ENCODE results near the gene SRA1. TPM values are rescaled to one million over a fixed set of nuclear protein-coding genes. Genes with fewer than 3 reads are reported as not detected.
A peak's percentile ranks its signal among the peaks of the same experiment; 100 is the strongest.

Gene SRA1
- total RNA-seq, 6 experiments from 2014 or later = 14.4 to 35.4 (median 18.6) TPM

- H3K4me1 ChIP-seq = peaks cover 0 to 33% (median 17%) of the 10 kb centered on the region in 4 donors
- H3K9me3 ChIP-seq = no peaks in the 10 kb centered on the region
- ATAC-seq = peak; percentile 87 to 94 (median 90)
- no peaks in the 10 kb centered on the region for H3K27me3 ChIP-seq
- H3K27ac ChIP-seq = peak within 1 kb of the TSS; percentile 91 to 99 (median 94)
- H3K36me3 ChIP-seq = peaks cover 0 to 35% (median 10%) of the 10 kb centered on the region in 4 donors
- intact Hi-C loops (cut with DNase I) = no loop called here
- TF ChIP-seq CTCF (IDR thresholded peaks at IDR 0.05) (peak; percentile 37 to 76 (median 45)), POLR2A (IDR thresholded peaks at IDR 0.05) (peak; percentile 87)
- WGBS (ENCODE audit: insufficient coverage, low coverage, low lambda C conversion rate, missing lambda C conversion rate) = 0% methylated on average over 16 of the region's 52 CpGs
- DNase-seq = peak; percentile 98 to 99 (median 98)
- peak within 1 kb of the TSS; percentile 39 to 60 (median 50) for H3K4me3 ChIP-seq
Observed at GRCh38 chr5:140547508-140548299, 9.6 kb downstream of the SRA1 start, which contains the start of gene EIF4EBP3. EIF4EBP3 (plus strand) TSS chr5:140547662; CDS start chr5:140547738, 76 bp downstream.

GRCh38 chr5:140546851-140547507 is 10.3 kb downstream of the SRA1 start:
- Histone ChIP-seq H3K4me3 (peak overlapping the region in 1 of 3 donors; percentile 60), H3K27me3 (no peaks in the 10 kb centered on the region), H3K4me1 (peaks cover 0 to 33% (median 17%) of the 10 kb centered on the region in 4 donors), H3K36me3 (peaks cover 0 to 41% (median 13%) of the 10 kb centered on the region in 4 donors), H3K27ac (peak overlapping the region; percentile 91 to 99 (median 94)), H3K9me3 (no peaks in the 10 kb centered on the region)
- DNase-seq (peak in 2 of 3 donors; percentile 51 to 76), ATAC-seq (peak; percentile 10 to 47 (median 35))
- intact Hi-C loops (cut with DNase I) = no loop called here
- WGBS (ENCODE audit: insufficient coverage, low coverage, low lambda C conversion rate, missing lambda C conversion rate) = 23% methylated on average over 9 of the region's 13 CpGs
- no peak for TF ChIP-seq POLR2A (IDR thresholded peaks at IDR 0.05)
- no peak for TF ChIP-seq CTCF (IDR thresholded peaks at IDR 0.05)

- ATAC-seq = no peak
- Histone ChIP-seq H3K36me3 (peaks cover 0 to 42% (median 12%) of the 10 kb centered on the region in 4 donors), H3K27ac (no peak overlapping the region)
Observed at GRCh38 chr5:140545606-140546005, 11.7 kb downstream of the SRA1 start.

GRCh38 chr5:140544986-140545385 is 12.3 kb downstream of the SRA1 start:
- Histone ChIP-seq H3K4me1 (peaks cover 0 to 33% (median 17%) of the 10 kb centered on the region in 4 donors), H3K27me3 (no peaks in the 10 kb centered on the region), H3K9me3 (no peaks in the 10 kb centered on the region), H3K27ac (no peak overlapping the region), H3K4me3 (no peak overlapping the region), H3K36me3 (peaks cover 0 to 42% (median 11%) of the 10 kb centered on the region in 4 donors)
- intact Hi-C loops (cut with DNase I) = no loop called here
- ATAC-seq = no peak
- WGBS (ENCODE audit: insufficient coverage, low coverage, low lambda C conversion rate, missing lambda C conversion rate) = 96% methylated on average over 6 of the region's 7 CpGs
- no peak for DNase-seq
- TF ChIP-seq CTCF (IDR thresholded peaks at IDR 0.05) (no peak), POLR2A (IDR thresholded peaks at IDR 0.05) (no peak)

More at GRCh38 chr5:140545606-140546005, 11.7 kb downstream of the SRA1 start:
- peaks cover 0 to 33% (median 17%) of the 10 kb centered on the region in 4 donors for H3K4me1 ChIP-seq
- TF ChIP-seq POLR2A (IDR thresholded peaks at IDR 0.05) (no peak), CTCF (IDR thresholded peaks at IDR 0.05) (no peak)
- H3K4me3 ChIP-seq = no peak overlapping the region
- DNase-seq = no peak
- H3K9me3 ChIP-seq = no peaks in the 10 kb centered on the region
- intact Hi-C loops (cut with DNase I) = no loop called here
- no peaks in the 10 kb centered on the region for H3K27me3 ChIP-seq
- WGBS (ENCODE audit: insufficient coverage, low coverage, low lambda C conversion rate, missing lambda C conversion rate) = 100% methylated on average over 1 of the region's 10 CpGs
